Tongue (tissue), 2 donors: ENCODE measurements around the gene SOD2. TPM values are rescaled to one million over a fixed set of nuclear protein-coding genes. Genes with fewer than 3 reads are reported as not detected.
"Not testable (repeated sequence)": the region's sequence is repeated elsewhere in the genome, so short reads cannot be mapped to it uniquely, and the experiment has no call there.

ENCODE experiments used
- DNase-seq: peaks from one replicate; pipeline ENCODE4 v3.0.0-alpha.2; 2015
- total RNA-seq: library from RNA; depleted of rRNA; stranded (reverse); fragments of >200 nt; gene quantifications from one replicate; pipeline ENCODE4 v1.2.3, GENCODE V29; 2014

Gene SOD2
- total RNA-seq, 1 donor from 2014 or later = 216 TPM

DNA sequence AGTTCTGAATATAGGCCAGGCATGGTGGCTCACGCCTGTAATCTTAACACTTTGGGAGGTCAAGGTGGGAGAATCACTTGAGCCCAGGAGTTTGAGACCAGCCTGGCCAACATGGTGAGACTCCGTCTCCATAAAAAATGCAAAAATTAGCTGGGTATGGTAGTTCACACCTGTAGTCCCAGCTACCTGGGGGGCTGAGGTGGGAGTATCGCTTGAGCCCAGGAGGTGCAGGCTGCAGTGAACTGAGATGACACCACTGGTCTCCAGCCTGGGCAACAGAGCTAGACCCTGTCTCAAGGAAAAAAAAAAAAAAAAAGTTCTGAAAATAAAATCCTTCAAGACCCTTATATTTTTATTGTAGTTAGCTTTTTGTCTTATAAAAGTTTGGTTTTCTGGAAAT is 22.6 kb upstream of the SOD2 start:
- no peak for DNase-seq

DNA sequence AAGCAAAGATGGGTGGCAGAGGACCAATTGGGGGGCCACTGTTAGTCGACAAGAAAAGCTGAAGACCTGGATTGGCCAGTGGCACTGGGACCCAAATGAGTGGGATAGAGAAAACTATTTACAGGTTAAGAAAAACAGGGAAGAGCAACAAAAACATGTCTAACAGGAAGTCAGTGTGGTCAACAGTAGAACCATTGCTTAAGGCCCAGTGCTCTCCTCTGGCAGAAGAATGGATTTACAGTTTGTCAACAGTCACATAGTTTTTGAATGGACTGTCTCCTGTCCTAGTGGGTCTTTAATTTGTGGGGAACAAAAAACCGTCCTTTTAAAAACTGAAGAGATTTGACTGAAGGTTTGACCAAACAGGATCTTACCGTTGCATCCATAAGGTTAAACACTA is 22.1 kb upstream of the SOD2 start:
- no peak for DNase-seq

DNA sequence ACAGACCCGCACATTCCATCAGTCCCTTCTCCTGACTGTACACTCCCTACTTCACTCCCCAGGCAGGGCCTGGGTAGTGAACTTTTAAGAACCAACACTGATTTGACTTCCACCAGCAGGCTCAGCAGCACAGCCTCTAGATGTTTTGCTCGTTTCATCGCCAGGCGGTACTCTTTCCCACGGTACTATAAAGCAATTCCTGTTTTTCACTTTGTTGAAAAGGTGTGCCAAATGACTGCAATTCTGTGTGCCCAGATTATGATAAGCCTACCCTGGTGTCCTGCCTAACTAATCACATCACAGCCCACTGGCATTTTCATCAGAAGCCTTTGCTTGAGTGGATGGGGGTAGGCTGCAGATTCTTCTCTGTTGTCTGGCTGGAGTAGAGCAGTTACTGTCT is 21.4 kb upstream of the SOD2 start:
- no peak for DNase-seq

GRCh38 chr6:159713984-159714383 is 20.9 kb upstream of the SOD2 start:
- DNase-seq = no peak

GRCh38 chr6:159712389-159712788 is 19.3 kb upstream of the SOD2 start:
- not testable (repeated sequence) for DNase-seq

DNA sequence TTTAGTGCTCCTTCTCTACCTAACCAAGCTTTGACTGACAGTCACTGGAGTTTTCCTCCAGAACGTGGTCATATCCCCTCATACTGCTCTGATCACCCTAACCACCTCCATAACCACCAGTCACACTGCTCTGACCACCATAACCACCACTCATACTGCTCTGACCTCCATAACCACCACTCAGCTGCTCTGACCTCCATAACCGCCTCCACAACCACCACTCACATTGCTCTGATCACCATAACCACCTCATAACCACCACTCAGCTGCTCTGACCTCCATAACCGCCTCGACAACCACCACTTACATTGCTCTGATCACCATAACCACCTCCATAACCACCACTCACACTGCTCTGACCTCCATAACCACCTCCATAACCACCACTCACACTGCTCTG is 17.6 kb upstream of the SOD2 start:
- DNase-seq = not testable (repeated sequence)

DNA sequence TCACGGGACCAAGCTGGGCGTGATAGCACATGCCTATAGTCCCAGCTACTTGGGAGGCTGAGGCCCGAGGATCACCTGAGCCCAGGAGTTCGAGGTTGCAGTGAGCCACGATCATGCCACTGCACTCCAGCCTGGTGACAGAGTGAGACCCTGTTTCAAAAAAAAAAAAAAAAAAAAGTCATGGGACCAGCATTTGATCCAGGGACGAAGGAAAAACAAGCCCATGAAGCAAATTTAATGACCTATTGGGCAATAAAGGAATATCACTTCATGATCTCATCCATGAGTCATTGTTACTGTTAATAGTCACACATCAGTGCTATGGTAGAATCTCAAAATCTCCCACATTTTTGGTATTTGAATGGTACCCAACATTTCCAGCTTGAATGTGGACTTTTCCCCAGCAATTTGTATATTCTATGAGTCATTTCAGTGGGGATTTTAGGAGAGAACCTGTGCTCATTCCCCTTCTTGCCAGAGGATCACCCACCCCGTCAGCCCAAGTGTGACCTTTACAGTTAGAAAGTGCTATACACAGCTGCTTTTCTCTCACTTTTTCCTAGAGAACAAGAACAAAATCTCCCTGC is 8.5 kb upstream of the SOD2 start:
- DNase-seq = no peak

- peak; percentile 37 for DNase-seq
Measured at GRCh38 chr6:159700970-159701369, 7.9 kb upstream of the SOD2 start.

DNA sequence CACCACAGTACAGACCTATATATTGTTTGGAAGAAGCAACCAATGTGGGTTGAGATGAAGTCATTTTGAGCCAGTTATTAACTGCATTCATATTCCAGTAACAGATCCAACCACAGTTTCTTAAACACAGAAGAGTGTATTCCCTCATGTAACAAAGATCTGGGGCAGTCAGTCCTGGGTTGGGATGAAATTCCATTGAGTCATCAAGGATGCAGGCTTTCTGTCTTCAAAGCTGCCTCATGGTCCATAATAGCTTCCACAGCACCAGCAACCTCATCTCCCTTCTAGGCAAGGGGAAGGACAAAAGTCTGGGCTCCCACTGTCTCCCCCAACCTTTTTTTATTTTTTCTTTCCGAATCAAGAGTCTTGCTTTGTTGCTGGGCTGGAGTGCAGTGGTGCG is 2.9 kb upstream of the SOD2 start:
- DNase-seq = no peak

- peak; percentile 77 for DNase-seq
Measured at GRCh38 chr6:159693894-159694545, 979 bp upstream of the SOD2 start.

DNA sequence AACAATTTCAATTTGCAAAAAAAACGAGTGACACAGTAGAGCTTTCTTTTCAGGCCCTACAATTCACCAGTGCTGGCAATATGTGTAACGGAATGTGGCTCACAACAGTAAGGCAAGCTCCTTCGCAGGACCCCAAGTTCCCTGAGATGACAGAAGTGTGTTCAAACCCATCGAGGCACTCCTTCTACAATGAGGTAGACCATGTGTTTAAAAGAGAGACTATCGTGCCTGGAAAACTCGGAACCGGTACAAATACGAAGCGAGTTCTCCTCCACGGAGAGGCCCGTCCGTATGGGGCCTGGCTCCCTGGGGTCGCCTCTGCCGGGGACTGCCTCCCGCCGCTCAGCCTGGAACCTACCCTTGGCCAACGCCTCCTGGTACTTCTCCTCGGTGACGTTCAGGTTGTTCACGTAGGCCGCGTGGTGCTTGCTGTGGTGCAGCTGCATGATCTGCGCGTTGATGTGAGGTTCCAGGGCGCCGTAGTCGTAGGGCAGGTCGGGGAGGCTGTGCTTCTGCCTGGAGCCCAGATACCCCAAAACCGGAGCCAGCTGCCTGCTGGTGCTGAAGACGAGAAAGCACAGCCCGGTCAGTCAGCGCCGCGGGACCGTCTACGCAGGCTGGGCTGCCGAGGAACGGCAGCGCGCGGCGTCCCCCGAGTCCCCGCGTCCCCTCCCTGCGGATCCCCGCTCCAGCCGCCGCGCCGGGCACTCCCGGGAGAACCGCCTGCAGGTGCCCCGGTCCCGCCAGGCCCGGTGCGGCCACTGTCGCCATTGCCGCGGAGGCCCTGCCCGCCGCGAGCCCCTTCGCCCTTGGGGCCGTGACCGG is 526 bp downstream of the SOD2 start:
- peak; percentile 55 for DNase-seq

GRCh38 chr6:159691963-159692287 is 1.1 kb downstream of the SOD2 start:
- no peak for DNase-seq

DNA sequence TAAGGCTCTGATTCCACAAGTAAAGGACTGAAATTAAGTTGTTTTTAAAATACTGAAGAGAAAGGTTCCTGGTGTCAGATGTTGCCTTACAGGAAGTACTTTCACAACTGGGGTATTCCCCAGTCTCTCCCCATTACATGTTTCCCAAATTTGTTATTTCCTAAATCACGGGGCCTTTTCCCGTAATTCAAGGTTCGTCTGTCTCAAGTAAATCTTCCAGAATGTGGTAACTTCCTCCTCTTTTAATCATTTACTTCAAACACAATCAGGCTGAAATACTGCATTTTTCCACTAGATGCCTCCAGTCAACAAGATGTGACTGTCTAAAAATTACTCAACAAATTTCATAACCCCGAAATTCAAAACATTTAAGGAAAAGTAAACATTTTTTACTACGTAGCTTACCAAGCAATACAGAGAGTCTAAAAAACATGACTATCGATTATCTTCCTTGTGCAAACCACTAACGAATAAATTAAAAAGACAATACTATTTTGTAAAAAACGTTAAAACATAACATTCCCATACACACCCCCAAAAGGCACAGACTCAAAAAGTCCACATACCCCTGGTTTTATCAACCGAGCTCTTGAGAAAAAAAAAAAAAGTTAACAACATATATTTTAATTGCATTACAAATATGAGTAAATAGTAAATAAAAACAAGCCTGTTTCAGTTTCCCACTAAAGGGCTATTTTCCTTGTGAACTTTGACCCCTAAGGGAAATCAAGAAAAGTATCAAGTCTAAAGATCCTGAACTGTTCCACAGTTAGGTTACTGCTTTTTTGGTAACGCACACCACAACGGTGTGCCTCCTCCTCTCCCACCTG is 1.7 kb downstream of the SOD2 start:
- peak; percentile 83 for DNase-seq

DNA sequence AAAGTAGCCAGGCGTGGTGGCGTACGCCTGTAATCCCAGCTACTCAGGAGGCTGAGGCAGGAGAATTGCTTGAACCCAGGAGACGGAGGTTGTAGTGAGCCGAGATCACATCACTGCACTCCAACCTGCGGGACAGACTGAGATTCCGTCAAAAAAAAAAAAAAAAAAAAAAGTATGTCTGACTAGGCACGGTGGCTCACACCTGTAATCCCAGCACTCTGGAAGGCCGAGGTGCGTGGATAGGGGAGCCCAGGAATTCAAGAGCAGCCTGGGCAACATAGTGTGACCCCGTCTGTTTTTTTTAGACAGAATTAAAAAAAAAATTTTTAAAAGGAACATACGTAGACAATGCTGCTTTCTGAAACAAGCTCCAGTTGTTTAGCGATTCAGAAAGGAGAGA is 2.9 kb downstream of the SOD2 start:
- not testable (repeated sequence) for DNase-seq

- no peak for DNase-seq
Measured at GRCh38 chr6:159689001-159689400, 4.0 kb downstream of the SOD2 start.

DNA sequence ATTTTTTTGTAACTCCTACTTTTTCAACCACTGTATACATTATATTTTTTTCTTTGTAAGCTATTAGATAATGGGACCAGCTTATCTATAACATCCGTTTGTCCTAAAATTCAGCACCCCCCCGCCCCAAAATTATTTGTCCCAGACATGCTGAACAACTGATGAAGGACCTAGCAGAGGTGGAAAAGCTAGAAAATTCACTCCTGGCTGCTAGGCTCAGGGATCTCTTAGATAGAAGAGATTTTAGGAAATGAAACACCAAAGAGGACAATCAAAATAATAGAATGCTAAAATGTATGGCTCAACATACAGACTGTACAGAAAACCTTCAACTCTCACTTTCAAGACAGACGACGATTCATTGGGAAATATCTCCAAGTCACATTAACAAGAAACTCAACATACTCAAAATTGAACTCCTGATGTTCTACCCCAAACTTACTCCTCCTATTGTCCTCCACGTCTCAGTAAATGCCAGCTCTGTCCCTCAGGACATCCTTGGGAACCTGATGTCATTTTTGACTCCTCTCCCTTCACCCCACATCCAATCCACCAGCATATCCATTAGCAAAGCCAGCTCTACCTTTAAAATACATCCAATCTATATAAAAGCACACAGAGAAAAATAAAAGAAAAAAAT is 4.7 kb downstream of the SOD2 start:
- DNase-seq = no peak

GRCh38 chr6:159687341-159687740 is 5.7 kb downstream of the SOD2 start:
- no peak for DNase-seq

DNA sequence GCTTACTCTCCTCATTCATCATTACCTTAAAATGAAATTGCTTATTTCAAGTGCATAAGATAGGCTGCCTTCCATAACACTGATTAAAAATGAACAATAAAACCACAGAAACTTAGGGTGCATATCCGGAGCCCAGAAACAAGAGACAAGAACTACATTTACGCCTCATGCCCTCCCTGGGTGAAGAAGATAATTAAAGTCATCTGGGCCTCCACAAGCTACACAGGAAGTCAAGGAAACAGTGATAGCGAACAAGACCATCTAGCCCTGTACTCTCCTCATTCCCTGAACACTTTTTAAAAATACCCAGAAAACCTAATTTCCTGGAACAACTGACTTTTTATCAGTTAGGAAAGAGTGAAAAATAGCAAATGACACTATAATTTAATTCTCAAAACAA is 6.3 kb downstream of the SOD2 start:
- no peak for DNase-seq

- no peak for DNase-seq
Measured at GRCh38 chr6:159686040-159686439, 7.0 kb downstream of the SOD2 start.

- DNase-seq = no peak
Measured at GRCh38 chr6:159684013-159684304, 9.1 kb downstream of the SOD2 start.

DNA sequence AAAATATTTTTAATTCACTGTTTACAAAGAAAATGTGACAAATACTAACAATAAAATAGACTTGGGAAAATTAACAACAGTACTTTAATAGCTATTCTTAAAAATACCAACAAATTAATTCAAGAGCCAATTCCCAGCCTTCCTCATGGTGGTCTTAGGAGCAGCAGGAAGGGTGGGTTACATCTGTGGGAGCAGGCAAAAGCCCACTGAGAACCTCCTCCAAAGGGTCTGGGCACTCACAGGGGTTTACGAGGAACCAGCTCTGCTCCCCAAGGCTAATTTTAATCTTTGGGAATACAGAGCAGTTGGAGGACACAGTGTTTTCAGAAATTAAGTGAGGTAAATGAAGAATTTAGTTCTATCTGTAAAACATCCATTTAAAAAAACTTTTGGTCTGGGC is 10.2 kb downstream of the SOD2 start:
- DNase-seq = no peak

- DNase-seq = no peak
Measured at GRCh38 chr6:159682295-159682694, 10.7 kb downstream of the SOD2 start.
